ENCODE measurements around the gene TTLL11. TPM values are rescaled to one million over a fixed set of nuclear protein-coding genes. Genes with fewer than 3 reads are reported as not detected.

Gene TTLL11
- total RNA-seq, 2 donors from 2014 or later: 11.7 to 11.9 TPM

GRCh38 chr9:121857928-121858327 is 235.2 kb downstream of the TTLL11 start:
- TF ChIP-seq CTCF (IDR thresholded peaks at IDR 0.05): no peak
- no peak for TF ChIP-seq POLR2AphosphoS5 (IDR thresholded peaks at IDR 0.05)
- no peak for TF ChIP-seq POLR2A (IDR thresholded peaks at IDR 0.05)
- no peaks in the 10 kb centered on the region for H3K9me3 ChIP-seq
- no peak overlapping the region for H3K27ac ChIP-seq
- no peak for DNase-seq (ENCODE audit: low spot score)
- H3K27me3 ChIP-seq (replicated peaks; ENCODE audit: insufficient read depth): no peaks in the 10 kb centered on the region
- 60% methylated on average over 9 of the region's 9 CpGs for WGBS
- intact Hi-C loops (cut with DNase I): no loop called here
- H3K36me3 ChIP-seq: no peaks in the 10 kb centered on the region
- no peaks in the 10 kb centered on the region for H3K4me1 ChIP-seq (replicated peaks)
- no peak overlapping the region for H3K4me3 ChIP-seq

- Histone ChIP-seq H3K4me1 (replicated peaks) (no peaks in the 10 kb centered on the region), H3K27ac (no peak overlapping the region), H3K36me3 (no peaks in the 10 kb centered on the region), H3K27me3 (replicated peaks; ENCODE audit: insufficient read depth) (no peaks in the 10 kb centered on the region), H3K4me3 (no peak overlapping the region), H3K9me3 (no peaks in the 10 kb centered on the region)
- intact Hi-C loops (cut with DNase I): no loop called here
- DNase-seq (ENCODE audit: low spot score): no peak
- no peak for TF ChIP-seq POLR2AphosphoS5 (IDR thresholded peaks at IDR 0.05)
- no peak for TF ChIP-seq CTCF (IDR thresholded peaks at IDR 0.05)
- no peak for TF ChIP-seq POLR2A (IDR thresholded peaks at IDR 0.05)
- WGBS: 88% methylated on average over 5 of the region's 5 CpGs
These were observed 237.6 kb downstream of the TTLL11 start for GRCh38 chr9:121855476-121855875.

- Histone ChIP-seq H3K9me3 (no peaks in the 10 kb centered on the region), H3K27ac (no peak overlapping the region), H3K36me3 (no peaks in the 10 kb centered on the region), H3K27me3 (replicated peaks; ENCODE audit: insufficient read depth) (no peaks in the 10 kb centered on the region), H3K4me3 (no peak overlapping the region), H3K4me1 (replicated peaks) (no peaks in the 10 kb centered on the region)
- 95% methylated on average over 11 of the region's 11 CpGs for WGBS
- intact Hi-C loops (cut with DNase I): no loop called here
- no peak for DNase-seq (ENCODE audit: low spot score)
- TF ChIP-seq CTCF (IDR thresholded peaks at IDR 0.05) (no peak), POLR2A (IDR thresholded peaks at IDR 0.05) (no peak), POLR2AphosphoS5 (IDR thresholded peaks at IDR 0.05) (no peak)
These were observed 239.3 kb downstream of the TTLL11 start for GRCh38 chr9:121853617-121854395.

GRCh38 chr9:121852651-121853616 is 240.2 kb downstream of the TTLL11 start:
- intact Hi-C loops (cut with DNase I): no loop called here
- DNase-seq (ENCODE audit: low spot score): no peak
- WGBS: 83% methylated on average over 29 of the region's 29 CpGs
- H3K4me3 ChIP-seq: no peak overlapping the region
- H3K9me3 ChIP-seq: no peaks in the 10 kb centered on the region
- H3K27ac ChIP-seq: no peak overlapping the region
- no peaks in the 10 kb centered on the region for H3K4me1 ChIP-seq (replicated peaks)
- no peaks in the 10 kb centered on the region for H3K27me3 ChIP-seq (replicated peaks; ENCODE audit: insufficient read depth)
- TF ChIP-seq POLR2AphosphoS5 (IDR thresholded peaks at IDR 0.05) (no peak), CTCF (IDR thresholded peaks at IDR 0.05) (no peak), POLR2A (IDR thresholded peaks at IDR 0.05) (no peak)
- no peaks in the 10 kb centered on the region for H3K36me3 ChIP-seq

Data from prostate gland (tissue), 2 donors.